H9 (cell line): ENCODE results near the gene TTC14. TPM values are rescaled to one million over a fixed set of nuclear protein-coding genes. Genes with fewer than 3 reads are reported as not detected.
"Not testable (repeated sequence)": the region's sequence is repeated elsewhere in the genome, so short reads cannot be mapped to it uniquely, and the experiment has no call there.

Experiments
- DNase-seq: peaks from one replicate; pipeline ENCODE4 v3.0.0-alpha.2; 2017
- H2AFZ ChIP-seq: one replicate; pipeline ENCODE4 v1.6.1; 2013; ENCODE audit warnings: mild to moderate bottlenecking, low read length, control low read depth, moderate library complexity
- H2AK5ac ChIP-seq: 2 replicates; pipeline ENCODE4 v1.6.1; 2013; ENCODE audit warnings: low read length, control low read depth, mixed read lengths; ENCODE audit not compliant: insufficient read length
- H2BK120ac ChIP-seq: one replicate; pipeline ENCODE4 v1.6.1; 2013; ENCODE audit warnings: low read depth, mild to moderate bottlenecking, low read length, control low read depth, inconsistent platforms; ENCODE audit not compliant: poor library complexity, severe bottlenecking
- H2BK12ac ChIP-seq: 2 replicates; pipeline ENCODE4 v1.6.1; 2013; ENCODE audit warnings: low read length, control low read depth, mixed read lengths, low read depth; ENCODE audit not compliant: insufficient read length
- H2BK15ac ChIP-seq: 2 replicates; pipeline ENCODE4 v1.6.1; 2013; ENCODE audit warnings: low read depth, low read length, control low read depth
- H2BK20ac ChIP-seq: one replicate; pipeline ENCODE4 v1.6.1; 2013; ENCODE audit warnings: low read depth, mild to moderate bottlenecking, low read length, control low read depth, inconsistent platforms; ENCODE audit not compliant: poor library complexity, severe bottlenecking
- H2BK5ac ChIP-seq: 2 replicates; pipeline ENCODE4 v1.6.1; 2013; ENCODE audit warnings: low read length, control low read depth, mixed read lengths; ENCODE audit not compliant: insufficient read length
- H3K14ac ChIP-seq: 2 replicates; pipeline ENCODE4 v1.6.1; 2013; ENCODE audit warnings: low read length, control low read depth; ENCODE audit not compliant: insufficient read depth
- H3K18ac ChIP-seq: 2 replicates; pipeline ENCODE4 v1.6.1; 2013; ENCODE audit warnings: low read depth, mild to moderate bottlenecking, mixed read lengths, low read length, control low read depth; ENCODE audit not compliant: insufficient read length
- H3K23ac ChIP-seq: 2 replicates; pipeline ENCODE4 v1.6.1; 2013; ENCODE audit warnings: low read length, control low read depth, mixed read lengths, low read depth; ENCODE audit not compliant: insufficient read length
- H3K23me2 ChIP-seq: 2 replicates; pipeline ENCODE4 v1.6.1; 2013; ENCODE audit warnings: low read depth, mild to moderate bottlenecking, mixed read lengths, low read length, control low read depth; ENCODE audit not compliant: insufficient read length, poor library complexity, severe bottlenecking
- H3K27ac ChIP-seq: 2 replicates; pipeline ENCODE4 v1.5.1; 2013; ENCODE audit warnings: low read length, control low read depth, mixed read lengths, low read depth; ENCODE audit not compliant: insufficient read length
- H3K27me3 ChIP-seq: 2 replicates; pipeline ENCODE4 v1.6.1; 2013; ENCODE audit warnings: low read length, control low read depth, inconsistent platforms; ENCODE audit not compliant: insufficient read depth
- H3K4ac ChIP-seq: 2 replicates; pipeline ENCODE4 v1.6.1; 2013; ENCODE audit warnings: low read depth, mild to moderate bottlenecking, control low read depth, inconsistent platforms, low read length, moderate library complexity
- H3K4me1 ChIP-seq: 2 replicates; pipeline ENCODE4 v1.6.1; 2013; ENCODE audit warnings: low read length, control low read depth, inconsistent platforms; ENCODE audit not compliant: insufficient read depth
- H3K4me2 ChIP-seq: 2 replicates; pipeline ENCODE4 v1.6.1; 2013; ENCODE audit warnings: low read length, control low read depth, mixed read lengths; ENCODE audit not compliant: insufficient read length, insufficient read depth
- H3K56ac ChIP-seq: 2 replicates; pipeline ENCODE4 v1.6.1; 2013; ENCODE audit warnings: low read depth, mild to moderate bottlenecking, mixed read lengths, low read length, control low read depth; ENCODE audit not compliant: insufficient read length
- H3K79me1 ChIP-seq: 2 replicates; pipeline ENCODE4 v1.6.1; 2013; ENCODE audit warnings: low read depth, mild to moderate bottlenecking, moderate library complexity, low read length, control low read depth, inconsistent platforms; ENCODE audit not compliant: insufficient read depth, poor library complexity, severe bottlenecking
- H3K79me2 ChIP-seq: 2 replicates; pipeline ENCODE4 v1.6.1; 2013; ENCODE audit warnings: low read length, control low read depth, inconsistent platforms; ENCODE audit not compliant: insufficient read depth
- H3K9ac ChIP-seq: 2 replicates; pipeline ENCODE4 v1.6.1; 2013; ENCODE audit warnings: low read length, control low read depth, mixed read lengths; ENCODE audit not compliant: insufficient read length; ENCODE audit errors: extremely low read depth
- H3K9me3 ChIP-seq: one replicate; pipeline ENCODE4 v1.6.1; 2013; ENCODE audit warnings: low read depth, low read length, inconsistent platforms; ENCODE audit not compliant: control insufficient read depth
- H3T11ph ChIP-seq: one replicate; pipeline ENCODE4 v1.6.1; 2013; ENCODE audit warnings: mild to moderate bottlenecking, low read length, control low read depth, inconsistent platforms
- H4K20me1 ChIP-seq: one replicate; pipeline ENCODE4 v1.6.1; 2013; ENCODE audit not compliant: control insufficient read depth, insufficient read length, insufficient read depth
- H4K5ac ChIP-seq: 2 replicates; pipeline ENCODE4 v1.6.1; 2013; ENCODE audit warnings: low read depth, mild to moderate bottlenecking, mixed read lengths, low read length, control low read depth; ENCODE audit not compliant: insufficient read length
- H4K8ac ChIP-seq: replicated peaks from 2 replicates; pipeline ENCODE4 v1.6.1; 2013; ENCODE audit warnings: low read length, control low read depth, mixed read lengths, low read depth; ENCODE audit not compliant: insufficient read length
- H4K91ac ChIP-seq: 2 replicates; pipeline ENCODE4 v1.6.1; 2013; ENCODE audit warnings: low read depth, mild to moderate bottlenecking, moderate library complexity, mixed read lengths, low read length, control low read depth; ENCODE audit not compliant: insufficient read length
- H3K27ac Mint-ChIP-seq, 3 experiments: 2 replicates in 2 of 3; 3 replicates in 1 of 3; pipeline ENCODE4 v1.8.0; 2020 to 2021; ENCODE audit warnings: mixed read lengths in 3 of 3, mild to moderate bottlenecking in 1 of 3, moderate library complexity in 1 of 3
- H3K27me3 Mint-ChIP-seq: 2 replicates; pipeline ENCODE4 v1.8.0; 2021; ENCODE audit warnings: low read depth, mild to moderate bottlenecking, moderate library complexity, mixed read lengths
- H3K36me3 Mint-ChIP-seq, 3 experiments: 2 replicates in 2 of 3; 3 replicates in 1 of 3; pipeline ENCODE4 v1.8.0; 2020 to 2021; ENCODE audit warnings: low read depth in 3 of 3, mixed read lengths in 3 of 3; ENCODE audit not compliant: insufficient read depth in 1 of 3
- H3K4me1 Mint-ChIP-seq, 2 experiments: 2 replicates each; pipeline ENCODE4 v1.8.0; 2020; ENCODE audit warnings: mixed read lengths in 2 of 2
- H3K4me3 Mint-ChIP-seq, 2 experiments: 2 replicates in 1 of 2; 3 replicates in 1 of 2; pipeline ENCODE4 v1.8.0; 2020 to 2021; ENCODE audit warnings: mild to moderate bottlenecking in 2 of 2, mixed read lengths in 2 of 2, moderate library complexity in 1 of 2
- H3K9me3 Mint-ChIP-seq, 2 experiments: 2 replicates in 1 of 2; 3 replicates in 1 of 2; pipeline ENCODE4 v1.8.0; 2020; ENCODE audit warnings: mild to moderate bottlenecking in 2 of 2, mixed read lengths in 2 of 2, moderate library complexity in 1 of 2
- WGBS: extraction: QIAGEN DNeasy Blood & Tissue Kit; methylation state at CpG from one replicate; pipeline ENCODE4 v1.1.7; 2013; ENCODE audit warnings: missing lambda C conversion rate, low lambda C conversion rate, mixed read lengths; ENCODE audit not compliant: insufficient read length; ENCODE audit errors: extremely low coverage; 5-methylcytosine and 5-hydroxymethylcytosine counted together
- total RNA-seq: library from RNA; stranded (reverse); gene quantifications from 2 replicates; pipeline ENCODE4 v1.2.1, GENCODE V29; 2021
- TF ChIP-seq, protein P1 (sequence below): fragments of 200-600 bp; sonication (generic); conservative IDR thresholded peaks from 3 replicates; pipeline ENCODE4 v1.8.0; 2021; ENCODE audit warnings: antibody characterized with exemption, mild to moderate bottlenecking

The TTC14 gene
- total RNA-seq, 1 experiment from 2014 or later: 28.4 TPM

DNA sequence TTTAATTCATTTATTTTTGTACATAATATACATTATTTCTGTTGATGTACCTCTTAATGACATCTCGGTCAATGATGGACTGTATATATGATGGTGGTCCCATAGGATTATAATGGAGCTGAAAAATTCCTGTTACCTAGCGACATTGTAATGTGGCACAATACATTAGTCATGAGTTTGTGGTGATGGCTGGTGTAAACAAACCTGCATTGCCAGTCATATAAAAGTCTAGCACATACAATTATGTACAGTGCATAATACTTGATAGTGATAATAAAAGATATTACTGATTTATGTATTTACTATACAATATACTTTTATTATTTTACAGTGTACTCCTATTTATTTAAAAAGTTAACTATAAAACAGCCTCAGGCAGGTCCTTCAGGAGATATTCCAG lies 15.1 kb downstream of the TTC14 start:
- Histone ChIP-seq H4K20me1 (no peaks in the 10 kb centered on the region), H3K4me1 (no peaks in the 10 kb centered on the region), H3T11ph (no peak overlapping the region), H4K5ac (no peak overlapping the region), H3K23ac (no peak overlapping the region), H3K79me2 (no peaks in the 10 kb centered on the region), H2BK20ac (no peak overlapping the region), H3K14ac (no peak overlapping the region), H2BK120ac (no peak overlapping the region), H3K9ac (no peak overlapping the region), H3K56ac (no peak overlapping the region), H2BK15ac (no peak overlapping the region), H2AK5ac (no peak overlapping the region), H3K27me3 (no peaks in the 10 kb centered on the region), H3K18ac (no peak overlapping the region), H2AFZ (no peak overlapping the region), H4K91ac (no peak overlapping the region), H3K27ac (no peak overlapping the region), H3K9me3 (no peaks in the 10 kb centered on the region), H3K79me1 (no peaks in the 10 kb centered on the region), H2BK5ac (no peak overlapping the region), H3K23me2 (no peaks in the 10 kb centered on the region), H4K8ac (no peak overlapping the region), H3K4me2 (no peak overlapping the region), H3K4ac (no peak overlapping the region), H2BK12ac (no peak overlapping the region)
- H3K36me3 Mint-ChIP-seq: peaks cover 0 to 23% (median 6%) of the 10 kb centered on the region in 3 experiments; a peak in 4 of 7 replicates
- no peak overlapping the region for H3K27ac Mint-ChIP-seq
- no peaks in the 10 kb centered on the region for H3K27me3 Mint-ChIP-seq
- no peaks in the 10 kb centered on the region for H3K4me1 Mint-ChIP-seq
- no peak for DNase-seq
- no peaks in the 10 kb centered on the region for H3K9me3 Mint-ChIP-seq
- H3K4me3 Mint-ChIP-seq: no peak overlapping the region
- no CpG with 5 or more reads among the region's 2 CpGs for WGBS
- TF ChIP-seq, protein P1, sequence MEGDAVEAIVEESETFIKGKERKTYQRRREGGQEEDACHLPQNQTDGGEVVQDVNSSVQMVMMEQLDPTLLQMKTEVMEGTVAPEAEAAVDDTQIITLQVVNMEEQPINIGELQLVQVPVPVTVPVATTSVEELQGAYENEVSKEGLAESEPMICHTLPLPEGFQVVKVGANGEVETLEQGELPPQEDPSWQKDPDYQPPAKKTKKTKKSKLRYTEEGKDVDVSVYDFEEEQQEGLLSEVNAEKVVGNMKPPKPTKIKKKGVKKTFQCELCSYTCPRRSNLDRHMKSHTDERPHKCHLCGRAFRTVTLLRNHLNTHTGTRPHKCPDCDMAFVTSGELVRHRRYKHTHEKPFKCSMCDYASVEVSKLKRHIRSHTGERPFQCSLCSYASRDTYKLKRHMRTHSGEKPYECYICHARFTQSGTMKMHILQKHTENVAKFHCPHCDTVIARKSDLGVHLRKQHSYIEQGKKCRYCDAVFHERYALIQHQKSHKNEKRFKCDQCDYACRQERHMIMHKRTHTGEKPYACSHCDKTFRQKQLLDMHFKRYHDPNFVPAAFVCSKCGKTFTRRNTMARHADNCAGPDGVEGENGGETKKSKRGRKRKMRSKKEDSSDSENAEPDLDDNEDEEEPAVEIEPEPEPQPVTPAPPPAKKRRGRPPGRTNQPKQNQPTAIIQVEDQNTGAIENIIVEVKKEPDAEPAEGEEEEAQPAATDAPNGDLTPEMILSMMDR: no peak

DNA sequence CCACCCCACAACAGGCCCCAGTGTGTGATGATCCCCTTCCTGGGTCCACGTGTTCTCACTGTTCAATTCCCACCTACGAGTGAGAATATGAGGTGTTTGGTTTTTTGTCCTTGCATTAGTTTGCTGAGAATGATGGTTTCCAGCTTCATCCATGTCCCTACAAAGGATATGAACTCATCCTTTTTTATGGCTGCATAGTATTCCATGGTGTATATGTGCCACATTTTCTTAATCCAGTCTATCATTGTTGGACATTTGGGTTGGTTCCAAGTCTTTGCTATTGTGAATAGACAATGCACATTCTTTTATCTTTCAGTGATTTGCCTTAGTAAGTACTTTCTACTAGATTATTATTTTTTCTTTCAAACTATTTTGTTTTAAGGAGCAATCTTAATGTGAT lies 16.6 kb downstream of the TTC14 start:
- H3K23ac ChIP-seq, H3K4ac ChIP-seq, H2BK5ac ChIP-seq, H3K79me2 ChIP-seq, H3K27me3 ChIP-seq, H3T11ph ChIP-seq, H2BK120ac ChIP-seq, H3K9me3 ChIP-seq, H2BK20ac ChIP-seq, H3K27ac Mint-ChIP-seq, H3K27me3 Mint-ChIP-seq, H3K4me2 ChIP-seq, H3K9ac ChIP-seq, H3K4me3 Mint-ChIP-seq, H3K9me3 Mint-ChIP-seq, H2BK12ac ChIP-seq, H4K91ac ChIP-seq, H3K79me1 ChIP-seq, H3K23me2 ChIP-seq, H3K14ac ChIP-seq, H2AFZ ChIP-seq, H3K56ac ChIP-seq, H3K18ac ChIP-seq, H3K27ac ChIP-seq, H4K20me1 ChIP-seq, H2BK15ac ChIP-seq, H4K5ac ChIP-seq, H2AK5ac ChIP-seq, H3K4me1 ChIP-seq, H3K4me1 Mint-ChIP-seq, H4K8ac ChIP-seq, DNase-seq: not testable (repeated sequence)
- WGBS: no CpG with 5 or more reads among the region's 2 CpGs
- peaks cover 0 to 12% (median 3%) of the 10 kb centered on the region in 3 experiments; a peak in 2 of 7 replicates for H3K36me3 Mint-ChIP-seq
